DOHH2 (cell line): Measurements from ENCODE around the gene AMIGO2.

Experiments used
- EZH2phosphoT487 ChIP-seq: fragments of 200-600 bp; sonication (generic); IDR thresholded peaks from 2 replicates; pipeline ENCODE4 v1.6.1; 2017; ENCODE audit warnings: borderline replicate concordance, mild to moderate bottlenecking, antibody characterized with exemption, low read length, moderate library complexity, mixed read lengths
- TF ChIP-seq, protein P1 (sequence below): fragments of 200-600 bp; sonication (generic); IDR thresholded peaks from one replicate; pipeline ENCODE4 v1.5.1; 2014; ENCODE audit warnings: antibody characterized with exemption, mild to moderate bottlenecking, low read depth, low read length; ENCODE audit not compliant: poor library complexity, severe bottlenecking

DNA sequence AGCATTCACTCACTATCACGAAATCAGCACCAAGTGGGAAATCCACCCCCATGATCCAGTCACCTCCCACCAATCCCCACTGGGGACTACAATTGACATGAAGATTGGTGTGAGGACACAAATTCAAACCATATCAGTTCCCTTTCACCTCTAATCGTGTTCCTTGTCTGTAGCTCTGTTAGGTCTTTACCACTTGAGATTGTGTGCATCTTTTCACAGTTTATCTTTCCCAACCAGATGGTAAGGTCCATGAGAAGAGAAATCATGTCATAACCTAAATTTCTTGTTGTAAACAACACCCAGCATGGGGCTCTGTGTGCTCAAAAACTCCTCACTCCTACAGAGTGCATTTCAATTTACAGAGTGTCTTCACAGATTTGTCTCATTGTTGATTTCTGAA is 27.5 kb downstream of the AMIGO2 start:
- TF ChIP-seq, protein P1, sequence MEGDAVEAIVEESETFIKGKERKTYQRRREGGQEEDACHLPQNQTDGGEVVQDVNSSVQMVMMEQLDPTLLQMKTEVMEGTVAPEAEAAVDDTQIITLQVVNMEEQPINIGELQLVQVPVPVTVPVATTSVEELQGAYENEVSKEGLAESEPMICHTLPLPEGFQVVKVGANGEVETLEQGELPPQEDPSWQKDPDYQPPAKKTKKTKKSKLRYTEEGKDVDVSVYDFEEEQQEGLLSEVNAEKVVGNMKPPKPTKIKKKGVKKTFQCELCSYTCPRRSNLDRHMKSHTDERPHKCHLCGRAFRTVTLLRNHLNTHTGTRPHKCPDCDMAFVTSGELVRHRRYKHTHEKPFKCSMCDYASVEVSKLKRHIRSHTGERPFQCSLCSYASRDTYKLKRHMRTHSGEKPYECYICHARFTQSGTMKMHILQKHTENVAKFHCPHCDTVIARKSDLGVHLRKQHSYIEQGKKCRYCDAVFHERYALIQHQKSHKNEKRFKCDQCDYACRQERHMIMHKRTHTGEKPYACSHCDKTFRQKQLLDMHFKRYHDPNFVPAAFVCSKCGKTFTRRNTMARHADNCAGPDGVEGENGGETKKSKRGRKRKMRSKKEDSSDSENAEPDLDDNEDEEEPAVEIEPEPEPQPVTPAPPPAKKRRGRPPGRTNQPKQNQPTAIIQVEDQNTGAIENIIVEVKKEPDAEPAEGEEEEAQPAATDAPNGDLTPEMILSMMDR, result no peak
- TF ChIP-seq EZH2phosphoT487, result no peak
